GM21360 (cell line): ENCODE results near the gene PPID.
"Not testable (repeated sequence)": the region's sequence is repeated elsewhere in the genome, so short reads cannot be mapped to it uniquely, and the experiment has no call there.

Source experiments
- ATAC-seq: cut with Tn5 transposase; IDR thresholded peaks from one replicate; pipeline ENCODE4 v1.9.1; 2021; ENCODE audit warnings: mild to moderate bottlenecking, moderate library complexity; ENCODE audit not compliant: unreplicated experiment

The PPID gene

GRCh38 chr4:158738866-158739265 lies 15.7 kb upstream of the PPID start:
- no peak for ATAC-seq

- peak; percentile 73 for ATAC-seq
Observed at GRCh38 chr4:158729716-158730559, 6.7 kb upstream of the PPID start.

GRCh38 chr4:158728236-158728635 lies 5.0 kb upstream of the PPID start:
- no peak for ATAC-seq

GRCh38 chr4:158726633-158727032 lies 3.4 kb upstream of the PPID start:
- no peak for ATAC-seq

- ATAC-seq: no peak
Observed at GRCh38 chr4:158724637-158725036, 1.4 kb upstream of the PPID start.

- peak; percentile 26 for ATAC-seq
Observed at GRCh38 chr4:158722291-158722916, 792 bp downstream of the PPID start.

GRCh38 chr4:158721680-158722079 lies 1.5 kb downstream of the PPID start:
- no peak for ATAC-seq

- ATAC-seq: no peak
Observed at GRCh38 chr4:158715802-158716201, 7.4 kb downstream of the PPID start.

- ATAC-seq: no peak
Observed at GRCh38 chr4:158714937-158715336, 8.3 kb downstream of the PPID start.

GRCh38 chr4:158712622-158713021 lies 10.6 kb downstream of the PPID start:
- not testable (repeated sequence) for ATAC-seq

- no peak for ATAC-seq
Observed at GRCh38 chr4:158710814-158711213, 12.4 kb downstream of the PPID start.

GRCh38 chr4:158704274-158704673 lies 18.9 kb downstream of the PPID start:
- ATAC-seq: no peak

- no peak for ATAC-seq
Observed at GRCh38 chr4:158688813-158689212, 34.4 kb downstream of the PPID start.

GRCh38 chr4:158682066-158682465 lies 41.1 kb downstream of the PPID start:
- ATAC-seq: no peak

- no peak for ATAC-seq
Observed at GRCh38 chr4:158681629-158682028, 41.6 kb downstream of the PPID start.

- ATAC-seq: no peak
Observed at GRCh38 chr4:158678767-158679166, 44.4 kb downstream of the PPID start.

- no peak for ATAC-seq
Observed at GRCh38 chr4:158676076-158676475, 47.1 kb downstream of the PPID start.

- ATAC-seq: no peak
Observed at GRCh38 chr4:158673633-158674032, 49.6 kb downstream of the PPID start.

GRCh38 chr4:158671915-158672806 lies 51.0 kb downstream of the PPID start, which contains the start of gene ETFDH:
ETFDH (plus strand) TSS chr4:158672296; CDS start chr4:158672457, 161 bp downstream.
- peak; percentile 84 for ATAC-seq

- no peak for ATAC-seq
Observed at GRCh38 chr4:158671665-158671914, 51.6 kb downstream of the PPID start, which contains the start of gene C4orf46. C4orf46 (minus strand) TSS chr4:158671887; CDS start chr4:158671801, 86 bp downstream.

GRCh38 chr4:158670975-158671664 lies 52.1 kb downstream of the PPID start:
- ATAC-seq: peak; percentile 30
